GM19193 (cell line): Measurements from ENCODE around the gene ADARB1.

Experiments used
- POLR2A ChIP-seq: IDR thresholded peaks from 4 replicates; pipeline ENCODE4 v1.6.1; 2011; ENCODE audit not compliant: insufficient read depth, insufficient read length; ENCODE audit errors: extremely low read depth

The ADARB1 gene

GRCh38 chr21:45109831-45110492, 35.6 kb downstream of the ADARB1 start:
- TF ChIP-seq POLR2A, result no peak

GRCh38 chr21:45110873-45111624, 36.7 kb downstream of the ADARB1 start:
- no peak for TF ChIP-seq POLR2A

GRCh38 chr21:45111703-45112102, 37.3 kb downstream of the ADARB1 start:
- no peak for TF ChIP-seq POLR2A

GRCh38 chr21:45112371-45112770, 38.0 kb downstream of the ADARB1 start:
- TF ChIP-seq POLR2A, result no peak

- TF ChIP-seq POLR2A, result no peak
Observed at GRCh38 chr21:45113543-45113942, 39.2 kb downstream of the ADARB1 start.

GRCh38 chr21:45114072-45114471, 39.7 kb downstream of the ADARB1 start:
- no peak for TF ChIP-seq POLR2A

- no peak for TF ChIP-seq POLR2A
Observed at GRCh38 chr21:45114475-45114874, 40.1 kb downstream of the ADARB1 start.

GRCh38 chr21:45115141-45115540, 40.8 kb downstream of the ADARB1 start:
- TF ChIP-seq POLR2A, result no peak

GRCh38 chr21:45116066-45116465, 41.7 kb downstream of the ADARB1 start:
- no peak for TF ChIP-seq POLR2A

GRCh38 chr21:45117314-45117713, 42.9 kb downstream of the ADARB1 start:
- TF ChIP-seq POLR2A, result no peak

GRCh38 chr21:45118099-45118498, 43.7 kb downstream of the ADARB1 start:
- TF ChIP-seq POLR2A, result no peak

- no peak for TF ChIP-seq POLR2A
Observed at GRCh38 chr21:45119812-45120211, 45.4 kb downstream of the ADARB1 start.

- TF ChIP-seq POLR2A, result no peak
Observed at GRCh38 chr21:45120975-45121374, 46.6 kb downstream of the ADARB1 start.

GRCh38 chr21:45122030-45122429, 47.6 kb downstream of the ADARB1 start:
- TF ChIP-seq POLR2A, result no peak

GRCh38 chr21:45122432-45123132, 48.2 kb downstream of the ADARB1 start:
- TF ChIP-seq POLR2A, result no peak

- no peak for TF ChIP-seq POLR2A
Observed at GRCh38 chr21:45123440-45123839, 49.1 kb downstream of the ADARB1 start.

- TF ChIP-seq POLR2A, result no peak
Observed at GRCh38 chr21:45124596-45124995, 50.2 kb downstream of the ADARB1 start.

- no peak for TF ChIP-seq POLR2A
Observed at GRCh38 chr21:45125357-45125756, 51.0 kb downstream of the ADARB1 start.
